ENCODE measurements around the gene CAVIN2.

- TF ChIP-seq, protein P1, sequence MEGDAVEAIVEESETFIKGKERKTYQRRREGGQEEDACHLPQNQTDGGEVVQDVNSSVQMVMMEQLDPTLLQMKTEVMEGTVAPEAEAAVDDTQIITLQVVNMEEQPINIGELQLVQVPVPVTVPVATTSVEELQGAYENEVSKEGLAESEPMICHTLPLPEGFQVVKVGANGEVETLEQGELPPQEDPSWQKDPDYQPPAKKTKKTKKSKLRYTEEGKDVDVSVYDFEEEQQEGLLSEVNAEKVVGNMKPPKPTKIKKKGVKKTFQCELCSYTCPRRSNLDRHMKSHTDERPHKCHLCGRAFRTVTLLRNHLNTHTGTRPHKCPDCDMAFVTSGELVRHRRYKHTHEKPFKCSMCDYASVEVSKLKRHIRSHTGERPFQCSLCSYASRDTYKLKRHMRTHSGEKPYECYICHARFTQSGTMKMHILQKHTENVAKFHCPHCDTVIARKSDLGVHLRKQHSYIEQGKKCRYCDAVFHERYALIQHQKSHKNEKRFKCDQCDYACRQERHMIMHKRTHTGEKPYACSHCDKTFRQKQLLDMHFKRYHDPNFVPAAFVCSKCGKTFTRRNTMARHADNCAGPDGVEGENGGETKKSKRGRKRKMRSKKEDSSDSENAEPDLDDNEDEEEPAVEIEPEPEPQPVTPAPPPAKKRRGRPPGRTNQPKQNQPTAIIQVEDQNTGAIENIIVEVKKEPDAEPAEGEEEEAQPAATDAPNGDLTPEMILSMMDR (IDR thresholded peaks at IDR 0.05; ENCODE audit: low read length), result no peak
- TF ChIP-seq EZH2 (IDR thresholded peaks at IDR 0.05; ENCODE audit: borderline replicate concordance, low read length), result no peak
Measured at GRCh38 chr2:191856111-191856876, 9.4 kb upstream of the CAVIN2 start.

Measured in OCI-LY1 (cell line).